NCI-H1436 treated with DMSO at 0.1 percent for 48 hours (cell line): Measurements from ENCODE around the gene LRRC42.

Experiments
- DNase-seq: peaks from one replicate; lab custom pipeline; 2025; lab: John Stamatoyannopoulos, UW

The LRRC42 gene, protein sequence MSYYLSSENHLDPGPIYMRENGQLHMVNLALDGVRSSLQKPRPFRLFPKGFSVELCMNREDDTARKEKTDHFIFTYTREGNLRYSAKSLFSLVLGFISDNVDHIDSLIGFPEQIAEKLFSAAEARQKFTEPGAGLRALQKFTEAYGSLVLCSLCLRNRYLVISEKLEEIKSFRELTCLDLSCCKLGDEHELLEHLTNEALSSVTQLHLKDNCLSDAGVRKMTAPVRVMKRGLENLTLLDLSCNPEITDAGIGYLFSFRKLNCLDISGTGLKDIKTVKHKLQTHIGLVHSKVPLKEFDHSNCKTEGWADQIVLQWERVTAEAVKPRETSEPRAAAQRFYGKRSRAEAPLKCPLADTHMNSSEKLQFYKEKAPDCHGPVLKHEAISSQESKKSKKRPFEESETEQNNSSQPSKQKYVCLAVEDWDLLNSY

DNA sequence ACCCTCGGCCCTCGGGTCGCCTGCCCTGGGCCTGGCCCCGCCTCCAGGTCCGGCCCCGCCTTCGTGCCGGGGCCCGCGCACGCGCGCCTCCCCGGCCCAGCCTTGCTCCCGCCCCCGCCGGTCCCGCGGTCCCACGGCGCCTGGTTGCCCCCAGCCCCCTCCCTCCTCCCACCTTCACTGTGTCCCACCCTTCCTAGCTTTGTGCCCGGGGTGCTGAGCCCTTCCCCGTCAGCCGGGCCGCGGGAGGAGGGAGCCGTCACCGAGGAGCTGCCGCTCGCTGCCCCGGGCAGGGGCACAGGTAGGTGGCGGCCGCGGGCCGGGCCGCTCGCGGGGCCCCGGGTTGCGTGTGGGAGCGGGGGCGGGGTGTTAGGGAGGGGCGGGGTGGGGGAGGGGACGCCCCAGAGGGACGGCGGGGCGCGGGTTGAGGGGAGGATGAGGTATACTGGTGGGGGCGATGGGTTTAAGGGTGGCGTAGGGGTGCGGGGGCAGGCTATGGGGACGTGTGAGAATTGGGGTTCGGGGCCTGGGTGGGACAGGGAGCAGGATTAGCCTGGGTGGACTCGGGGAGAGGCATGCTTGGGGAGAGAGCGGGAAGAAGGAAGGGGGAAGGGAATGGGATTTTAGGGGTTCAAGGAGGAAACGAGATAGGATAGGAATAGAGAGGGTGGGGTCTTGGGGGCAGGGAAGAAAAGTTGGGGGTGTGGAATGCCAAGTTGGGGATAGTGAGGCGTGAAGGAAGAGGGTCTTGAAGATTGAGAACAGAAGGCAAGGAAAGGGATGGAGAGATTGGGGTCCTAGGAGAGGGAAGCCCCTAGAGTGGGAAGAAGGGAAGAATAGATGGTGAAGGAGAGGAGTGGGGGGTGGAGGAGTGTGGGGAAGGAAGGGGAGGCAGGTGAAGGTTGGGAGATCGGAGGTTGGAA is at the start of gene LRRC42:
Gene LRRC42 (plus strand): TSS at position 99 of the 920 bp plus-strand sequence. CDS start 5,650 bp downstream, outside the sequence.
- DNase-seq: no peak

DNA sequence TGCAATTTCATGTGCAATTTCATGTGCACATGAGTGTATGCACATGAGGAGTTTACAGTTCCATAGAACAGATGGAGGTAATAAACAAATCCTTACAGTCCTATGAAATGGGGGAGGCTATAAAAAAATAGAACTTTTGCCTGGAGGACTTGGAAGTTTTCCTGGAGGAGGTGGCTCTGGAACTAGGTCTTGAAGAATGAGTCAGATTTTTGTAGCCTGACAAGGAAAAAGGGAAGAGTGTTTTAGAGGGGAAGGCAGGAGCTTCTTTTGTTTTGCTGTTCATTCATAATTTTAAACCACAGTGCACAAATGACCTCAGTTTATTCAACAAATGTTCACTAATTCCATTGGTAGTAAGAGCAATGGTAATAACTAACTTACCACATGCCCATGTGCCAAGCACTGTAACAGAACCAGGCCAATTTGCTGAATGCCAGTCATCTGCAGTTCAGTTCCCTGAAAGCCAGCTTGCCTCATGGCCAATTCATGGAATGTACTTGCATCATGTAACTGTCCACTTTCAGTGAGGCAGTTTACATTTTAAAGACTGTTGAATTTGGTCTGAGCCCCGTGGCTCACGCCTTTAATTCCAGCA is 49.4 kb upstream of the LRRC42 start:
- DNase-seq: no peak

DNA sequence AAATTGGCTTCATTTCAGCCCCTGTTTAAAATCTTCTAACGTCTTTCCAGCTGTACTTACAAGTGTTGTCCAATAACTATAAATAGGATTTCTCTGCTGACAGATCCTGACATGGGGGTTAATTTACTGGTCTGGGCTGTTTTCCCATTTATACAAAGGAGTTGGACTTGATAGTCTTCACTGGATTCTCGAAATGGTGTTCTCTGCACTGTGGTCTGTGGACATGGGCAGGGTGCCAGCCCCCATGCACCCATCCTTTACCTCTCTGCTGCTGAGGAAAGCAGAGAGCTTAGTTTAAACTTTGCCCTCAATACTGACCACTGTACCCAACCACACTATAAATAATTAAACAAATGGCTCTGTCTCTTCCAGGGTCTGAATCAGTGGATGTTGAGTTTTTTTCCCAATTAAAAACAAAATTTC is 46.9 kb upstream of the LRRC42 start:
- no peak for DNase-seq

DNA sequence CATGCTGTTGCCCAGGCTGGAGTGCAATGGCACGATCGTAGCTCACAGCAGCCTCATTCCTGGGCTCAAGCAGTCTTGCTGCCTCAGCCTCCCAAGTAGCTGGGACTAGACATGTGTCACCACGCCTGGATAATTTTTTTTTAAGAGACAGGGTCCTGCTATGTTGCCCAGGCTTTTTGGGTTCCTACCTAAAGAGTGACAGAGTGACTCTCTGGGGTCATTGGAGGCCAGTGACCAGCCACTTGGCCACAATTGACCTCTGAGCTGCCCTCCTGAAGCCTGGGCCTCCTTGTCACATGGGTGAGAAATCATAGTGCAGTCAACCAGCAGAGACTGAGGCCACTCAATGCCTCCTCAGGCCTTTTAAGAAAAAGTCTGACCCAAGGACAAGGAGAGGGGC is 46.4 kb upstream of the LRRC42 start:
- no peak for DNase-seq

DNA sequence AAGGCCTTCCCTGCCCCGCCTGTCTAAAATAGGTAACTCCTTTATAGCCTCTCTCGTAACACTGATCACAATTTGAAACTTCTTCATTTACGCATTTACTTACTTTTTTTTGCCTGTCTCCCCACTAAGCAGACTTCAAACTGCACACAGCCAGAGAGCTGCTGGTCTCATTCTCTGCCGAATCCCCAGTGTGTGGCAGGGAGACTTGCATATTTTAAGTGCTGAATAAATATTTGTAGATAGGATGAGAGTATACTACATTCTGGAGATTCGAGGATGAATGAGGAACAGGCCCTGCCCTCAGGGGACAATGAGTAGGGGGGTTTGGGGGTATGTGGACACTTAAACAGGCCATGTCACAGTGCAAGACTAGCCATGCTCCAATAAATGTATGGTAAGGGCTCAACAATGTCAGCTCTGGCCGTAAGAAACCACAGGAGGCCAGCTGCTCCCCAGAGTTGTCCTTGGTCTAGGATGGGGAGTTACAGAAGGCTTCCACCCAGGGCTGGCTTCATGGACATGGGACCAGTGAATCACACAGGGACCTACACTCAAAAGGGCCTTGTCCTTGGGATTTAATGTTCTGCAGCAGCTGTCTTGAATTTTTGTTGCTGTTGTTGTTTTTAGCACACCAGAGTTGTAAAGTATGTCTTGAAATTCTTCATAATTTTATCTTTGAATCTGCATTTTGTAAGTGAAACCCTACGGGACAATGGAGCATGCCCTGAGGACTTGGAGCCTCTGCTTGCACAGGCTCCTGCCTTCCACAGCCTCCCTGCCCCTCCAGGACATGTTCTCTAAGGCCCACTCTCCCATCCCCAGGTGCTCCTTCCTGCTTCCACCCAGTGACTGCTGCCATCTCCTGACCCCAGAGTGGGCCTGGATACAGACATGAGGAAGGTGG is 43.7 kb upstream of the LRRC42 start:
- no peak for DNase-seq

DNA sequence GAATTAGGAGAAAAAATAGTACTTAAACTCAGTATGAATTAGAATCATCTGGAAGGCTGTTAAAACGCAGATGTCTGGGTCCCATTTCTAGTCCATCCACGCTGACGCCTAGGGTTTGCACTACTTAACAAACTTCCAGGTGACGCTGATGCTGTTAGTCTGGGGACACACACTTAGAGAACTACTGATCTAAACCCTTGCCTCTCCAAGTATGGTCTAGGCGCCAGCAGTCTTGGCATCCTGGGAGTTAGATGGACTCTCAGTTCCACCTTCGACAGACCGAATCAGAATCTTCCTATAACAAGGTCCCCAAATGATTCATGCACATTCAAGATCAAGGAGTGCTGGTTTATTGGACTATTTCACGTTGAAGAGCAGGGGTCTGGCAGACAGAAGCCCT is 40.6 kb upstream of the LRRC42 start:
- no peak for DNase-seq

DNA sequence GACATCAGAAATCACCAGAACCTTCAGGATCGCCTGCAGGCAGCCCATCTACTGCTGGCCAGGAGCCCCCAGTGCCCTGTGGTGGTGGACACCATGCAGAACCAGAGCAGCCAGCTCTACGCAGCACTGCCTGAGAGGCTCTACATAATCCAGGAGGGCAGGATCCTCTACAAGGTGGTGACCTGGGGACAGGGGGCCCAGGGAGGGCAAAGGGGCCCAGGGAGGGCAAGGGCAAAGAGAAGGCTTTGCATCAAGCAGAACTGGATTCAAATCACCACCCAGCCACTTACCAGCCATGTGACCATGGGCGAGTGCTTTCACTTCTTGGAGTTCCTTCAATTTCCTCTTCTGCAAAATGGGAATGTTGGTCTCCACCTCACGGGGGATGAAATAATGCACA is 40.0 kb upstream of the LRRC42 start:
- no peak for DNase-seq

DNA sequence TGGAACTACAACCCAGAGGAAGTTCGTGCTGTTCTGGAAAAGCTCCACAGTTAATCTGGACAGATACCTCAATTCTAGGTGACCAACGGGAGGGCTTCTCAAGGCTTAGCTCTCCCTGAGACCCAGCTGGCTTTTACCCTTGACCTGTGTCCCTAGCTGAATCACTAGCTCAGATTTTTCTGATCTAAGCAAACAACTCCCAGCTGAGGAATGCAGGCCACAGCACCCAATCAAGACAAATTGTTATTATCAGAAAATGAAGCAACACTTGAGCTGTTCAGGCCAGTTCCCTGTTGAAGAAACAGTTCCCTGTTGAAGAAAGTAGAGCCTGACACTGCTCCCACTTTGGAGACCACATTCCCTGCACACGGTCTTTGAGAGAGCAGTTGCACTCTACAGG is 36.2 kb upstream of the LRRC42 start:
- no peak for DNase-seq

DNA sequence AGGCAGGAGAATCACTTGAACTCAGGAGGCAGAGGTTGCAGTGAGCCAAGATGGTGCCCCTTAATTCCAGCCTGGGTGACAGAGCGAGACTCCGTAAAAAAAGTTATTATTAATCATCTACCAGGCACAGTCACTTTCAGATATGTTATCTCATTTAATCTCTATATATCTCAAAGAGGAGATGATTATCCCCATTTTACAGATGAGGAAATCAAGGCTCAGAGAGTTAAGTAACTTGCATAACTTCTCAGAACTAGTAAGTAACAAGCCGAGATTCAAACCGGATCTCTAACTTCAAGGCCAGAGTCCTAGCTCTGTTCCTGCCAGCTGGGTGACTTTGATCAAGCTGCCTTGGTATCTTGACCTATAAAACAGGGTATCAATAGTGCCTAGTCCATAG is 34.7 kb upstream of the LRRC42 start:
- no peak for DNase-seq

DNA sequence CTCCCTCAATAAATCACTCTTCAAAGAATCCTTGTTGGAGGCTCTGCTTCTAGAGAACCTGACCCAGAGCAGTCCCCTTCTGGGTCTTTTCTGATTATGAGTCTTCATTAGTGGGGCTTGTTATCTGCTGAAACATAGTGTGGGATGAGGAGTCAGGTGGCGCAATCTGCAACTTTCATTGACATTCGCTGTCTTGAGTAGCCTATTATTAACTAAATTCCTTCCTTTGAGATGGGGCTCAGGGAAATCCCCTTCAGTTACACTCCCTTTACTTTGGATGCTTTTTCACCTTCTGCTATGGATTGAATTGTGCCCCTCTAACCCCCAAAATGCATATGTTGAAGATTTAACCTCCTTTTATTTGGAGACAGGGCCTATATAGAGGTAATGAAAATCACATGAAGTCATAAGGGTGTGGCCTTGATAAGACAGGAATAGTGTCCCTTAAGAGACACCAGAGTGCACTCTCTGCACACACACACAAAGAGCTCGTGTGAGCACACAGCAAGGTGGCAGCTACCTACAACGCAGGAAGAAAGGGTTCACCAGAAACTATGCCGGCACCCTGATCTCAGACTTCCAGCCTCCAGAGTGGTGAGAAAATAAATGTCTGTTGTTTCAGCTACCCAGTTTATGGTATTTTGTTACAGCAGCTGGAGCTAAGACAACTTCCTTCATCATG is 32.7 kb upstream of the LRRC42 start:
- DNase-seq: no peak

DNA sequence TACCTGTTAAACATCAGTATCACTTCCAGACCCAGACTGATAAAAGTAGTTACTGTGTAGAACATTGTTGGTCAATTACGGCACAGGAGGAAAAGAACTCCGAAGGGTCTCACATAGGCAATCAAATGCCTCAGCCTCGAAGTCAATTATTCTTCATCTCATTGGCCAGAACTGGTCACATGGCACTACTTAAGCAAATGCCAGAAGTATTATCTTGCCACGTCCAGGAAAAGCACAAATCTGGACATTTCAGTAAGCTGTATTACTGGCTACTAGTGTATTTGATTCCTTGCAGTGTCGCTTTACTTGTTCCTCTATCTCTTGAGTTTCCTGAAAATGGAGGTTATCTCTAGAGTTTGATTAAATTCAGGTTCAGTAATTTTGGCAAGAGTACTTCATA is 27.8 kb upstream of the LRRC42 start:
- no peak for DNase-seq

DNA sequence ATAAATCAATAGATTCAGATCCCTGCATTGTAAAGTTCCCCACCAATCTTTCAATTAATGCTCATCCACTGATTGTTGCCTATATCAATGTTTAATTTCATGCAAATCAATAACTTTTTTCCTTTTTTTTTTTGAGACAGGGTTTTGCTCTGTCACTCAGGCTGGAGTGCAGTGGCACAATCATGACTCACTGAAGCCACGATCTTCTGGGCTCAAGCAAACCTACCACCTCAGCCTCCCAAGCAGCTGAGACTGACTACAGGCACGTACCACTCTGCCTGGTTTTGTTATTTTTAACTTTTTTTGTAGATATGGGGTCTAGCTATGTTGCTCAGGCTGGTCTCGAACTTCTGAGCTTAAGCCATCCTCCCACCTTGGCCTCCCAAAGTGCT is 26.5 kb upstream of the LRRC42 start:
- DNase-seq: no peak

DNA sequence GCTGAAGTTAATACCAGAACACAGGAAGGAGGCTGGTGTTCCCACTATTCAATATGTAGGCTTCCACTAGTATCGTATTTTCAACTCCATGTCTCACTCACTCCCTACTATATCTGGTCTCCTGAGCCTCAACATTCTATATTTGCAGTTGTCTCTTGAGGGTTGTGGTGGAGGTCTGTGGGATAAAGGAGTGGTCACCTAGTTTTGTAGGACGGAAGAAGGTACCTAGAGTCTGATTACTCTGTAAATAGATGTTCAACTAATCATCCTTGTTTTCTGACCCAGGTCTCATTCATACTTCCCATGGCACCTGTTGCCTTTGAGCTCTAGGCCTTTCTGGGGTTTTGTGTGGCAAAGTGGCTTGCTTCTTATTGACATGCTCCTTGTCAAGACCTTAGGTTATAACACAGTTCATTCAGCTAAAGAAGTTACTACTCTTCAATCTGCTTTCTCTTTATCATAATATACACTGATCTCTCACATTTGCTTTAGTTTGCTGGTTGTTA is 18.7 kb upstream of the LRRC42 start:
- DNase-seq: no peak

DNA sequence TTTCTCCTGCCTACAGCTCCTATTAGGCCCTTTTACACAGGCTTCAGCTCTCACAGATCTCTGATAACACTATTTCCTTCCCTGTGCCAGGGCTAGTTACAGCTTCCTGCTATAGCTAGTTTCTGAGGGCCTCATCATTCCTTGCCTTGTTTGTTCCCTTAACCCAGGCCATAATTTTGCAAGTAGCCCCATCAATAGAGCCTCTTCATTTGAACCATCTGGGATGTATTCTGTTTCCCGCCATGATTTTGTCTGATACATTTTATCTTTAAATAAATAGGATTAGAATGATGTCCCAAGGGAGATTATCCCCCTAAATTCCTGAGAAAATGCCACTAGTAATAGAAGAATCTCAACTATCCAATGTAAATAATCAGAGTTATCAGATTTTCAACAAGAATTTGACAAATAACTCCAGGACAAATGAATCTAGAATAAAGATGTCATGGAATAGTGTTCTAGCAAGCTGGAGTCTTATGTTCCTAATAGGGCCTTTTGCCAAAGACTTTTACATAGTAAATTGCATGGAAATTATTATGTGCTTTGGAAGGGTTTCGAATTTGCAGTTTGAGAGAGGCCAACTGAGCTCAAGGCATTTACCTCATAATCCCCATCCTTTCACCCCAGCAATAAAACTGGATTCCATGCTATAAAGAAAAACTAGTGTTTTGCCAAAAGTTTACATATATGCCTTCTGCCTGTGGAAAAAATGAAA is 16.7 kb upstream of the LRRC42 start:
- DNase-seq: no peak

DNA sequence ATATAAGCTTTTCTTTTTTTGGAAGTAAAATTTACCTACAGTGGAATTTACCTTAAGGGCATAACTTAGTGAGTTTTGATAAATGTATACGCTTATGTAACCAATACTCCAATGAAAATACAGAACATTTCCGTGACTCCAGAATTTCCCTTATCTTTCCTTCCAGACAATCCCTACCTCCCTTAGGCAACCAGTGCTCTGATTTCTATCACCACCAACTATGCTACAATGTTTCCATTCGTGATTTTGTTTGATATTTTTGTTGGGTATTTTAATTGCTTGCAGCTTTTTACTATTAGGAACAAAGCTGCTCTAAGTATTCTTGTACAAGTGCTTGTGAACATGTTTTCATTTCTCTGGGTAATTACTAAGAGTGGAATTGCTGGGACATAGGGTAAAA is 15.2 kb upstream of the LRRC42 start:
- no peak for DNase-seq

DNA sequence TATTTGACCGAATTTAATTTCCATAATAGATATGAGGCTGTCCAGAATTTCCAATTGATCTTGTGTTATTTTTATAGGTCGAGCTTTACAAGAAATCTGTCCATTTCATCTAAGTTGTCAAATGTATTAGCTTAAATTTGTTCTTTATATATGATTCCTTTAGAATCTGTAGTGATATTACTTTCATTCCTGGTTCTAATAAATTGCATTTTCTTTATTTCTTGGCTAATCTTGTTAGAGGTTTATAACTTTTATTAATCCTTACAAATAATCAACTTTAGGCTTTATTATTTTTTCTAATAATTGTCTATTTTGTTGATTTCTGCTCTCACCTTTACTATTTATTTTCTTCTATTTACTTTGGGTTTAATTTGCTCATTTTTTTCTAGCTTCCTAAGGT is 14.6 kb upstream of the LRRC42 start:
- no peak for DNase-seq

DNA sequence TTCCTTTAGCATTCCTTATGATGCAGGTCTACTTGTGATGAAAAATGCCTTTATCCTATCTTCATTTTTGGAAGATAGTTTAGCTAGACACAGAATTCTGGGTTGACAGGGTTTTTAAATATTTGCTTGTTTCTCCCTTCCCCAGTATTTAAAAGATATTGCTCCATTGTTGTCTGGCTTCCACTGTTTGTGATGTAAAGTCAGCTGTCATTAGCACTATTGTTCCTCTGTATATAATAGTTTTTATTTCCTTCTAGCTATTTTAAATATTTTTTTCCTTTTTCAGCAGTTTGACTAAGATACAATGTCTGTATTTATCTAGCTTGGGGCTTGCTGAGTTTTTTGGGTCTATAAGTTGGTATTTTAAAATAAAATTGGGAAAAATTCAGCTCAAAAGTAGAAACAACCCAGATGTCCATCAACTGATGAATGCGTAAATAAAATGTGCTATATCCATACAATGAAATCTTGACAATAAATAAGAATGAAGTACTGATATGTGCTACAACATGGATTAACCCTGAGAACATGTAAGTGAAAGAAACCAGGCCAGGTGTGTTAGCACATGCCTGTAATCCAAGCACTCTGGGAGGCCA is 11.9 kb upstream of the LRRC42 start:
- no peak for DNase-seq

DNA sequence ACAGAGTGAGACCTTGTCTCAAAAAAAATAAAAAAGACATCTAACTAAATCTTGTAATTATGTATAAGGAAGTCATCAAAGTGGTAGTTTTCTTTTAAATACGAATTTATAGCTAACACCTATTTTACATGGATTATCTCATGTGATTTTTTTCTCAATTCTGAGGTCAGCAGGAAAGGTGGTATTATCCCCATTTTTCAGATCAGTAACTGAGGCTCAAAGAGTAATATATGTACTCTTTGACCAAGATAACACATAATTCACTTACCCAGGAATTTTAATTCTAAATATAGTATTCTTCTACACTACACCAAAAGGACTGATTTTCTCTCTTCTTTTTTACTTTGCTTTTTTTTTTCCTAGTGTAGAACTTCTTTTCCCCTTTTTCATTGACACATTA is 9.7 kb upstream of the LRRC42 start:
- no peak for DNase-seq

DNA sequence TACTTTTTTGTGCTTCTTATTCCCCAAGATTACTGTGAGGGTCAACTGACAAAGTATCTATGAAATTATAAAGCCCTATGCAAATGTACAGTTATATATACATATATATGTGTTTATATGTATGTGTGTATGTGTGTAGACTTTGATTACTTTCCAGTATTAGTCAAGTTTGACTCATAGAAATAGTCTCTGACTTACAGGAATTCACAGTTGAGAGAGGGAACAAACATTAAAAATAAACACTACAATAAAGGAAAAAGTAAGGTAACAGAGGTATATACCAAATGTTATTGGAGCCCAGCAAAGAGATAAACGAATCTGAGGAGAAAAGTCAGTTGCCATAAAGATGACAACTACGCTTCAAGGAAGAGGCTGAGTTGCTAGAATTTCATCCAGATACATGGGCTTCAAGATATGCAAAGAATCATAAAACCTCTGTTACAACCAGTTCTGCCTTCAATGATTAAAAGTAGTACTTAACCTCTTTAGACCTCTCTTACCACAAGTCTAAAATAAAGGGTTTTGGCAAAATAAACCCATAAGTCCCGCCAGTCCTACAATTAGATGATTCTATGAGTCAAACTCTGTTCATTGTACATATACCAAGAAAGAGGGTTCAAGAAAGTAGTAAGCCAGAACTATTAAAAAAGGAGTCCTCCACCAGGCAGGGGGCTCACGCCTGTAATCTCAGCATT is 7.9 kb upstream of the LRRC42 start:
- no peak for DNase-seq
